SK-N-SH (cell line): ENCODE results near the gene DCST1. TPM values are rescaled to one million over a fixed set of nuclear protein-coding genes. Genes with fewer than 3 reads are reported as not detected.
A peak's percentile ranks its signal among the peaks of the same experiment; 100 is the strongest.

ENCODE experiments used
- CTCF ChIA-PET: fragments of 300-600, 350-600 bp; formaldehyde crosslinking; extraction: SDS; loops from one replicate; lab custom pipeline; 2021; lab: Yijun Ruan, JAX
- POLR2A ChIA-PET: fragments of 350-600 bp; sonication (Branson Sonifier 250); formaldehyde crosslinking; extraction: SDS; loops from one replicate; lab custom pipeline; 2020; ENCODE audit warnings: antibody characterized with exemption, inconsistent platforms; lab: Yijun Ruan, JAX
- DNase-seq: peaks from one replicate; pipeline ENCODE4 v3.0.0; 2012
- H2AFZ ChIP-seq: fragments of 200-600 bp; sonication (generic); 2 replicates; pipeline ENCODE4 v1.8.1; 2016; ENCODE audit warnings: antibody characterized with exemption, mild to moderate bottlenecking, low read depth
- H3F3A ChIP-seq: fragments of 200-600 bp; sonication (generic); replicated peaks from 2 replicates; pipeline ENCODE3; 2016; ENCODE audit warnings: antibody characterized with exemption, mild to moderate bottlenecking; ENCODE audit not compliant: insufficient read depth
- H3K27ac ChIP-seq, 2 experiments: fragments of 200-500 bp in 1 of 2; fragments of 200-600 bp in 1 of 2; sonication (Bioruptor generic) in 1 of 2; sonication (generic), shearing (Covaris generic) in 1 of 2; 2 replicates each; pipeline versions ENCODE4 v1.5.1 to v1.6.1; 2014 to 2016; ENCODE audit warnings: low read depth in 2 of 2, inconsistent platforms in 1 of 2, low read length in 1 of 2, mild to moderate bottlenecking in 1 of 2, mixed read lengths in 1 of 2
- H3K27me3 ChIP-seq: fragments of 200-600 bp; sonication (generic), shearing (Covaris generic); 2 replicates; pipeline ENCODE4 v1.6.1; 2016; ENCODE audit warnings: mixed run types; ENCODE audit not compliant: insufficient read depth
- H3K36me3 ChIP-seq, 2 experiments: fragments of 200-500 bp in 1 of 2; fragments of 200-600 bp in 1 of 2; sonication (Bioruptor generic) in 1 of 2; sonication (generic) in 1 of 2; replicated peaks in 1 of 2; 2 replicates each; pipeline versions ENCODE3 to v1.5.1; 2014 to 2016; ENCODE audit warnings: low read length in 1 of 2, mild to moderate bottlenecking in 1 of 2; ENCODE audit not compliant: insufficient read depth in 2 of 2, control insufficient read depth in 1 of 2
- H3K4me1 ChIP-seq, 2 experiments: fragments of 200-500 bp in 1 of 2; fragments of 200-600 bp in 1 of 2; sonication (Bioruptor generic) in 1 of 2; sonication (generic), shearing (Covaris generic) in 1 of 2; 2 replicates each; pipeline versions ENCODE4 v1.5.1 to v1.6.1; 2014 to 2016; ENCODE audit warnings: low read depth in 1 of 2, low read length in 1 of 2, mixed run types in 1 of 2; ENCODE audit not compliant: insufficient read depth in 2 of 2, control insufficient read depth in 1 of 2
- H3K4me2 ChIP-seq: fragments of 200-600 bp; sonication (generic), shearing (Covaris generic); 2 replicates; pipeline ENCODE4 v1.6.1; 2017; ENCODE audit warnings: mixed run types
- H3K4me3 ChIP-seq, 2 experiments: fragments of 200-500 bp in 1 of 2; fragments of 200-600 bp in 1 of 2; sonication (Bioruptor generic) in 1 of 2; sonication (generic), shearing (Covaris generic) in 1 of 2; 2 replicates each; pipeline versions ENCODE4 v1.5.1 to v1.8.1; 2014 to 2016; ENCODE audit warnings: low read depth in 2 of 2, inconsistent platforms in 1 of 2, low read length in 1 of 2, mild to moderate bottlenecking in 1 of 2, mixed read lengths in 1 of 2, moderate library complexity in 1 of 2
- H3K79me2 ChIP-seq: fragments of 200-600 bp; sonication (generic); 2 replicates; pipeline ENCODE4 v1.8.1; 2017; ENCODE audit warnings: mild to moderate bottlenecking; ENCODE audit not compliant: insufficient read depth
- H3K9ac ChIP-seq: fragments of 200-600 bp; sonication (generic); 2 replicates; pipeline ENCODE4 v1.6.1; 2017; ENCODE audit warnings: mixed run types
- H3K9me2 ChIP-seq: fragments of 200-600 bp; sonication (generic); 2 replicates; pipeline ENCODE4 v1.6.1; 2017; ENCODE audit warnings: mixed run types
- H3K9me3 ChIP-seq: fragments of 200-600 bp; sonication (generic); 2 replicates; pipeline ENCODE4 v1.6.1; 2017; ENCODE audit warnings: mixed run types, mild to moderate bottlenecking, moderate library complexity
- H4K20me1 ChIP-seq: fragments of 200-600 bp; sonication (generic); 2 replicates; pipeline ENCODE4 v1.6.1; 2017; ENCODE audit warnings: mild to moderate bottlenecking, mixed run types; ENCODE audit not compliant: insufficient read depth
- EP300 ChIP-seq, 2 experiments: IDR thresholded peaks; 2 replicates each; pipeline versions ENCODE4 v1.4.0 to v1.6.1; 2012; ENCODE audit warnings: borderline replicate concordance in 1 of 2, low read depth in 1 of 2, low read length in 1 of 2
- GATA2 ChIP-seq: sonication (generic); formaldehyde crosslinking; IDR thresholded peaks from 2 replicates; pipeline ENCODE4 v1.5.0; 2020; ENCODE audit warnings: mild to moderate bottlenecking, missing genetic modification reagents
- JUND ChIP-seq: IDR thresholded peaks from 2 replicates; pipeline ENCODE4 v1.4.0; 2012
- MEF2A ChIP-seq: IDR thresholded peaks from 2 replicates; pipeline ENCODE4 v1.4.0; 2012; ENCODE audit warnings: low read depth, borderline replicate concordance
- NFIC ChIP-seq: IDR thresholded peaks from 2 replicates; pipeline ENCODE4 v1.4.0; 2012; ENCODE audit warnings: borderline replicate concordance
- POLR2AphosphoS5 ChIP-seq: IDR thresholded peaks from 2 replicates; pipeline ENCODE4 v1.6.1; 2012; ENCODE audit warnings: low read depth, low read length
- RCOR1 ChIP-seq: fragments of 150-350 bp; IDR thresholded peaks from 2 replicates; pipeline ENCODE4 v1.6.1; 2017; ENCODE audit warnings: antibody characterized with exemption, low read length
- REST ChIP-seq: IDR thresholded peaks from 2 replicates; pipeline ENCODE4 v1.6.1; 2012; ENCODE audit warnings: mild to moderate bottlenecking, low read depth, low read length, moderate library complexity
- RFX5 ChIP-seq: IDR thresholded peaks from 2 replicates; pipeline ENCODE4 v1.6.1; 2012; ENCODE audit warnings: mild to moderate bottlenecking, improper control_type of control experiment, low read length
- SMC3 ChIP-seq: IDR thresholded peaks from 2 replicates; pipeline ENCODE4 v1.6.1; 2012; ENCODE audit warnings: low read depth, low read length, improper control_type of control experiment
- TAF1 ChIP-seq: IDR thresholded peaks from 2 replicates; pipeline ENCODE4 v1.6.1; 2012; ENCODE audit warnings: low read depth, mild to moderate bottlenecking, low read length, moderate library complexity, borderline replicate concordance
- USF2 ChIP-seq: fragments of 150-350 bp; IDR thresholded peaks from 2 replicates; pipeline ENCODE4 v1.6.1; 2017; ENCODE audit warnings: antibody characterized with exemption, low read length, low read depth, borderline replicate concordance
- WGBS: methylation state at CpG from one replicate; pipeline ENCODE4 v1.1.6; 2017; ENCODE audit warnings: low lambda C conversion rate; 5-methylcytosine and 5-hydroxymethylcytosine counted together
- polyA plus RNA-seq, 3 experiments: library from polyadenylated mRNA; depleted of rRNA; stranded (reverse); fragments of >200 nt; gene quantifications; 2 replicates each; pipeline ENCODE4 v1.2.3, GENCODE V29; 2012
- TF ChIP-seq, protein P1 (sequence below): IDR thresholded peaks from 2 replicates; pipeline ENCODE4 v1.4.0; 2012; ENCODE audit warnings: low read depth, borderline replicate concordance

DCST1 gene
- polyA plus RNA-seq, 1 of the 3 experiments (the other 2 are of a cell fraction), result not detected

DNA sequence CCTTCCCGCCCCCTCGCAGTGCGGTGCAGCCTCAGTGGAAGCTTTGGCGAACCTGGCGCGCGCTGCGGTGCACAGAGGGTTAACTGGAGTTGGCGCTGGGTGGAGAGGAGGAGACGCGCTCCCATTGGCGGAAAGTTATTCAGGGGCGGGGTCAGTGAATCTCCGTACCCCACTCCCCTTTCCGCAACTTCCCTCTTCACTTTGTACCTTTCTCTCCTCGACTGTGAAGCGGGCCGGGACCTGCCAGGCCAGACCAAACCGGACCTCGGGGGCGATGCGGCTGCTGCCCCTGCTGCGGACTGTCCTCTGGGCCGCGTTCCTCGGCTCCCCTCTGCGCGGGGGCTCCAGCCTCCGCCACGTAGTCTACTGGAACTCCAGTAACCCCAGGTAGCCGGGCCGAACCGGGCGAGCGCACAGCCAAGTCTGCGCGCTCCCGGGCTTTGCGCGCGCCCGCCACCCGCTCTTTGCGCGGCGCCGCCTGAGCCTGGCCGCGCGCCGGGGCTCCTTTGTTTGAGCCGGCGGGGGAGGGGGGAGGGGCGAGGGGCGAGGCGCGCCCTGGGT is 30.0 kb downstream of the DCST1 start, which contains the start of gene EFNA4:
Gene EFNA4 (plus strand): TSS at position 191 of the 561 bp plus-strand sequence. CDS start 84 bp downstream, at position 275.
- Histone ChIP-seq H3F3A (peaks cover 9% of the 10 kb centered on the region), H3K79me2 (peaks cover 22% of the 10 kb centered on the region), H3K9me3 (no peaks in the 10 kb centered on the region), H4K20me1 (no peaks in the 10 kb centered on the region), H3K9ac (peak within 1 kb of the TSS; percentile 89), H3K4me3 (peak within 1 kb of the TSS; percentile 79 to 92), H2AFZ (peak within 1 kb of the TSS; percentile 83)
- peak; percentile 82 for TF ChIP-seq TAF1
- peak; percentile 89 for TF ChIP-seq RCOR1
- peak; percentile 92 for TF ChIP-seq POLR2AphosphoS5
- 0 out of 2 replicates have a peak, but pooled peaks have one; percentile 19 for TF ChIP-seq NFIC
- no peak for TF ChIP-seq RFX5
- TF ChIP-seq, all 33 proteins: peak for 4
- Histone ChIP-seq H3K27ac (peak within 1 kb of the TSS; percentile 83 to 85), H3K4me1 (peaks cover 0 to 25% of the 10 kb centered on the region in 2 experiments; a peak in 2 of 4 replicates), H3K9me2 (no peaks in the 10 kb centered on the region), H3K4me2 (peak within 1 kb of the TSS; percentile 88), H3K36me3 (peaks cover 0 to 4% of the 10 kb centered on the region in 2 experiments), H3K27me3 (no peaks in the 10 kb centered on the region)
- WGBS, result 0% methylated on average over 41 of the region's 57 CpGs
- peak; percentile 95 for DNase-seq
- ChIA-PET CTCF (interaction anchor here (0.9 to 29.9 kb wide), 7 partner anchors 14 to 102 kb away, joined by 3 to 573 read pairs (median 11); partner anchors contain the start of genes ADAM15, DCST1, DCST2 and EFNA3), POLR2A (interaction anchor here (0.8 to 1.1 kb wide), 2 partner anchors 8 to 17 kb away, joined by 4 to 5 read pairs; no protein-coding TSS in a partner anchor)

DNA sequence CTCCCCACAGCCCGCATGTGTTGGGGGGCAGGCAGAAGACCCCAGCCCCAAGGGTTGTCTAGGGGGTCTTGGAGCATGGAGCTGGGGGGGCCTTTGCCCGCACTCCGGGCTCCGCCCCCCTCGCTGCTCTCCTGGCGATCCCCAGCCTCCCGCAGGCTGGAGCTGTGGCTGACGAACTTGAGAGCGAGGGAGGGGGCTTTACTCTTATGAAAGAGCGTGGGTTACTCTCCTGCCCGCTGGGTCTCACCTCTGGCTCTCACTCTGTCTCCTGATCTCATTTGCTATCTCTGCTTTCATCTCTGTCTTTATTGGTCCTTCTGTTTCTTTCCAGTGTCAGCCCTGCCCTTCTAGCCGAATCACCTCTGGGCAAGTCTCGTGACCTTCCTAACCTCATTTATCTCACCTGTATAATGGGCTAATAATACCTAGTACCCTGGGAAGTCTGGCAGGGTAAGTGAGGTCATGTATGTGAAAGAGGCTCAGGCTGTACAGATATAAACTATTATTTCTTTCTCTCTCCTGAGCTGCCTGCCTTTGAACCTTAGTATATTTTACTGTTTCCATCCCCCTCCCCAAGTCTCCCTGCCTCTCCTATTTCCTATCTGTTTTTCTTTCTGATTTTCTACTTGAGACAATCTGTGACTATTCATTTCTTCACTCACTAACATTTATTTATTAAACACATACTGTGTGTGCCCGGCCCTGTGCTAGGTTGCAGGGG is 30.6 kb downstream of the DCST1 start:
- H4K20me1 ChIP-seq, result no peaks in the 10 kb centered on the region
- H3K27ac ChIP-seq, result peak overlapping the region; percentile 83 to 85
- H3K9me3 ChIP-seq, result no peaks in the 10 kb centered on the region
- H3K36me3 ChIP-seq, result peaks cover 0 to 9% of the 10 kb centered on the region in 2 experiments
- CTCF ChIA-PET, result interaction anchor here (1.0 to 29.9 kb wide), 6 partner anchors 14 to 101 kb away, joined by 3 to 573 read pairs (median 24); partner anchors contain the start of genes ADAM15, DCST1, DCST2 and EFNA3
- H3K9ac ChIP-seq, result peak overlapping the region; percentile 89
- peak overlapping the region; percentile 83; the same call in 1 of the 2 replicates for H2AFZ ChIP-seq
- peak overlapping the region; percentile 88 for H3K4me2 ChIP-seq
- peak; percentile 83 for DNase-seq
- H3K27me3 ChIP-seq, result no peaks in the 10 kb centered on the region
- H3K4me3 ChIP-seq, result peak overlapping the region; percentile 79 to 92
- H3K9me2 ChIP-seq, result no peaks in the 10 kb centered on the region
- WGBS, result 24% methylated on average over 6 of the region's 14 CpGs
- peaks cover 22% of the 10 kb centered on the region for H3K79me2 ChIP-seq
- peaks cover 9% of the 10 kb centered on the region for H3F3A ChIP-seq
- TF ChIP-seq SMC3, result no peak
- TF ChIP-seq REST, result no peak
- TF ChIP-seq GATA2 (CRISPR knock-in tag), result peak; percentile 23; the same call in 1 of the 2 replicates
- TF ChIP-seq JUND, result no peak
- TF ChIP-seq EP300 (IDR thresholded peaks at IDR 0.05; ENCODE audit: borderline replicate concordance in 1 of 2, low read depth in 1 of 2, low read length in 1 of 2), result no peak
- TF ChIP-seq USF2, result no peak
- no peak for TF ChIP-seq POLR2AphosphoS5
- no peak for TF ChIP-seq MEF2A
- no peak for TF ChIP-seq RFX5
- TF ChIP-seq RCOR1, result 0 out of 2 replicates have a peak, but pooled peaks have one; percentile 50
- TF ChIP-seq, protein P1, sequence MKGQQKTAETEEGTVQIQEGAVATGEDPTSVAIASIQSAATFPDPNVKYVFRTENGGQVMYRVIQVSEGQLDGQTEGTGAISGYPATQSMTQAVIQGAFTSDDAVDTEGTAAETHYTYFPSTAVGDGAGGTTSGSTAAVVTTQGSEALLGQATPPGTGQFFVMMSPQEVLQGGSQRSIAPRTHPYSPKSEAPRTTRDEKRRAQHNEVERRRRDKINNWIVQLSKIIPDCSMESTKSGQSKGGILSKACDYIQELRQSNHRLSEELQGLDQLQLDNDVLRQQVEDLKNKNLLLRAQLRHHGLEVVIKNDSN, result no peak
- TF ChIP-seq, all 33 proteins: peak for 2
- POLR2A ChIA-PET, result interaction anchor here (1.0 to 1.1 kb wide), 3 partner anchors 15 to 96 kb away, joined by 3 to 5 read pairs (median 3); partner anchors contain the start of gene EFNA3
- peaks cover 0 to 27% of the 10 kb centered on the region in 2 experiments; a peak in 2 of 4 replicates for H3K4me1 ChIP-seq
